Astrocyte (in vitro differentiated cells and primary cell): ENCODE results near the gene ZNRF2. TPM values are rescaled to one million over a fixed set of nuclear protein-coding genes. Genes with fewer than 3 reads are reported as not detected.

ENCODE experiments used
- DNase-seq: peaks from one replicate; pipeline ENCODE4 v3.0.0-alpha.2; 2010; ENCODE audit warnings: low read depth
- FAIRE-seq: peaks from 2 replicates; lab custom pipeline; 2011; peaks lifted over from hg19 to GRCh38; lab: Jason Lieb, UNC
- H2AFZ ChIP-seq: 2 replicates; pipeline ENCODE4 v1.6.0; 2012; ENCODE audit warnings: low read depth, low read length, inconsistent platforms
- H3K27ac ChIP-seq: 2 replicates; pipeline ENCODE4 v1.5.1; 2011; ENCODE audit warnings: low read depth, low read length, inconsistent platforms
- H3K27me3 ChIP-seq: 2 replicates; pipeline ENCODE4 v1.6.0; 2011; ENCODE audit warnings: low read length, inconsistent platforms; ENCODE audit not compliant: insufficient read depth
- H3K36me3 ChIP-seq: 2 replicates; pipeline ENCODE4 v1.5.1; 2011; ENCODE audit warnings: low read length, inconsistent platforms; ENCODE audit not compliant: insufficient read depth
- H3K4me1 ChIP-seq: 2 replicates; pipeline ENCODE4 v1.5.1; 2011; ENCODE audit warnings: low read length, inconsistent platforms; ENCODE audit not compliant: insufficient read depth
- H3K4me2 ChIP-seq: 2 replicates; pipeline ENCODE4 v1.6.0; 2012; ENCODE audit warnings: low read length, inconsistent platforms
- H3K4me3 ChIP-seq: 2 replicates; pipeline ENCODE4 v1.5.1; 2011; ENCODE audit warnings: low read depth, mild to moderate bottlenecking, low read length, inconsistent platforms; ENCODE audit not compliant: insufficient read depth
- H3K79me2 ChIP-seq: 2 replicates; pipeline ENCODE4 v1.6.0; 2012; ENCODE audit warnings: mild to moderate bottlenecking, low read length, inconsistent platforms; ENCODE audit not compliant: insufficient read depth
- H3K9ac ChIP-seq: 2 replicates; pipeline ENCODE4 v1.6.0; 2012; ENCODE audit warnings: mild to moderate bottlenecking, low read length, inconsistent platforms
- H3K9me3 ChIP-seq: 2 replicates; pipeline ENCODE4 v1.5.1; 2012; ENCODE audit warnings: low read depth, mild to moderate bottlenecking, low read length, inconsistent platforms; ENCODE audit not compliant: insufficient read depth
- H4K20me1 ChIP-seq: 2 replicates; pipeline ENCODE4 v1.6.0; 2012; ENCODE audit warnings: low read length, inconsistent platforms; ENCODE audit not compliant: insufficient read depth
- H3K27ac Mint-ChIP-seq: one replicate; pipeline ENCODE4 v1.8.0; 2021; ENCODE audit warnings: mild to moderate bottlenecking, mixed read lengths; ENCODE audit not compliant: unreplicated experiment
- H3K27me3 Mint-ChIP-seq: one replicate; pipeline ENCODE4 v1.8.0; 2021; ENCODE audit warnings: low read depth, mixed read lengths; ENCODE audit not compliant: unreplicated experiment
- H3K36me3 Mint-ChIP-seq: one replicate; pipeline ENCODE4 v1.8.0; 2021; ENCODE audit warnings: low read depth, mixed read lengths; ENCODE audit not compliant: unreplicated experiment
- H3K4me1 Mint-ChIP-seq: one replicate; pipeline ENCODE4 v1.8.0; 2021; ENCODE audit warnings: low read depth, mixed read lengths; ENCODE audit not compliant: unreplicated experiment
- H3K4me3 Mint-ChIP-seq: one replicate; pipeline ENCODE4 v1.8.0; 2021; ENCODE audit warnings: mild to moderate bottlenecking, moderate library complexity, mixed read lengths; ENCODE audit not compliant: unreplicated experiment
- H3K9me3 Mint-ChIP-seq: one replicate; pipeline ENCODE4 v1.8.0; 2021; ENCODE audit warnings: mild to moderate bottlenecking, mixed read lengths; ENCODE audit not compliant: unreplicated experiment
- EZH2 ChIP-seq: IDR thresholded peaks from 2 replicates; pipeline ENCODE4 v1.6.1; 2012; ENCODE audit warnings: mild to moderate bottlenecking, low read length, inconsistent platforms; ENCODE audit not compliant: insufficient read depth
- total RNA-seq: library from RNA; stranded (reverse); gene quantifications from 2 replicates; pipeline ENCODE4 v1.2.1, GENCODE V29; 2021
- TF ChIP-seq, protein P1 (sequence below): IDR thresholded peaks from 2 replicates; pipeline ENCODE4 v1.5.1; 2011; ENCODE audit warnings: low read depth, mild to moderate bottlenecking, inconsistent platforms, low read length, moderate library complexity; ENCODE audit not compliant: insufficient read depth

The ZNRF2 gene
- total RNA-seq, 1 donor from 2014 or later = 9.9 TPM

- H3K9me3 Mint-ChIP-seq = no peaks in the 10 kb centered on the region
- FAIRE-seq = no peak
These were observed 65.4 kb downstream of the ZNRF2 start for GRCh38 chr7:30349816-30350215.

GRCh38 chr7:30351286-30351685 lies 66.9 kb downstream of the ZNRF2 start:
- peaks cover 28% of the 10 kb centered on the region for H3K4me1 Mint-ChIP-seq

More at GRCh38 chr7:30349816-30350215, 65.4 kb downstream of the ZNRF2 start:
- no peaks in the 10 kb centered on the region for H3K27me3 Mint-ChIP-seq
- Histone ChIP-seq H2AFZ (no peak overlapping the region), H3K27me3 (no peaks in the 10 kb centered on the region), H3K27ac (no peak overlapping the region), H3K4me3 (no peak overlapping the region), H3K4me2 (no peak overlapping the region), H3K79me2 (no peaks in the 10 kb centered on the region), H4K20me1 (no peaks in the 10 kb centered on the region), H3K36me3 (no peaks in the 10 kb centered on the region), H3K4me1 (peaks cover 15% of the 10 kb centered on the region), H3K9ac (no peak overlapping the region), H3K9me3 (no peaks in the 10 kb centered on the region)
- no peak for DNase-seq
- no peak overlapping the region for H3K4me3 Mint-ChIP-seq
- no peak for TF ChIP-seq EZH2
- TF ChIP-seq, protein P1, sequence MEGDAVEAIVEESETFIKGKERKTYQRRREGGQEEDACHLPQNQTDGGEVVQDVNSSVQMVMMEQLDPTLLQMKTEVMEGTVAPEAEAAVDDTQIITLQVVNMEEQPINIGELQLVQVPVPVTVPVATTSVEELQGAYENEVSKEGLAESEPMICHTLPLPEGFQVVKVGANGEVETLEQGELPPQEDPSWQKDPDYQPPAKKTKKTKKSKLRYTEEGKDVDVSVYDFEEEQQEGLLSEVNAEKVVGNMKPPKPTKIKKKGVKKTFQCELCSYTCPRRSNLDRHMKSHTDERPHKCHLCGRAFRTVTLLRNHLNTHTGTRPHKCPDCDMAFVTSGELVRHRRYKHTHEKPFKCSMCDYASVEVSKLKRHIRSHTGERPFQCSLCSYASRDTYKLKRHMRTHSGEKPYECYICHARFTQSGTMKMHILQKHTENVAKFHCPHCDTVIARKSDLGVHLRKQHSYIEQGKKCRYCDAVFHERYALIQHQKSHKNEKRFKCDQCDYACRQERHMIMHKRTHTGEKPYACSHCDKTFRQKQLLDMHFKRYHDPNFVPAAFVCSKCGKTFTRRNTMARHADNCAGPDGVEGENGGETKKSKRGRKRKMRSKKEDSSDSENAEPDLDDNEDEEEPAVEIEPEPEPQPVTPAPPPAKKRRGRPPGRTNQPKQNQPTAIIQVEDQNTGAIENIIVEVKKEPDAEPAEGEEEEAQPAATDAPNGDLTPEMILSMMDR = no peak
- no peak overlapping the region for H3K27ac Mint-ChIP-seq
- no peaks in the 10 kb centered on the region for H3K36me3 Mint-ChIP-seq
- peaks cover 31% of the 10 kb centered on the region for H3K4me1 Mint-ChIP-seq

GRCh38 chr7:30351724-30352123 lies 67.3 kb downstream of the ZNRF2 start:
- Mint-ChIP-seq H3K4me3 (no peak overlapping the region), H3K9me3 (no peaks in the 10 kb centered on the region), H3K27ac (no peak overlapping the region), H3K27me3 (no peaks in the 10 kb centered on the region), H3K4me1 (peaks cover 28% of the 10 kb centered on the region), H3K36me3 (no peaks in the 10 kb centered on the region)
- H3K4me2 ChIP-seq = no peak overlapping the region
- H3K27ac ChIP-seq = no peak overlapping the region
- no peak overlapping the region for H2AFZ ChIP-seq
- no peak for FAIRE-seq
- H3K4me3 ChIP-seq = no peak overlapping the region
- no peak overlapping the region for H3K9ac ChIP-seq
- peaks cover 15% of the 10 kb centered on the region for H3K4me1 ChIP-seq
- no peaks in the 10 kb centered on the region for H3K27me3 ChIP-seq
- H3K36me3 ChIP-seq = no peaks in the 10 kb centered on the region
- H3K9me3 ChIP-seq = no peaks in the 10 kb centered on the region
- no peak for DNase-seq
- H4K20me1 ChIP-seq = no peaks in the 10 kb centered on the region
- TF ChIP-seq, protein P1 = no peak
- TF ChIP-seq EZH2 = no peak
- no peaks in the 10 kb centered on the region for H3K79me2 ChIP-seq

More at GRCh38 chr7:30351286-30351685, 66.9 kb downstream of the ZNRF2 start:
- no peak overlapping the region for H3K4me3 ChIP-seq
- H3K4me1 ChIP-seq = peaks cover 15% of the 10 kb centered on the region
- H3K36me3 ChIP-seq = no peaks in the 10 kb centered on the region
- TF ChIP-seq, protein P1 = no peak
- TF ChIP-seq EZH2 = no peak
- no peaks in the 10 kb centered on the region for H4K20me1 ChIP-seq
- H3K27ac ChIP-seq = no peak overlapping the region
- no peaks in the 10 kb centered on the region for H3K36me3 Mint-ChIP-seq
- H3K4me3 Mint-ChIP-seq = no peak overlapping the region
- H3K9me3 ChIP-seq = no peaks in the 10 kb centered on the region
- no peaks in the 10 kb centered on the region for H3K27me3 Mint-ChIP-seq
- H3K27ac Mint-ChIP-seq = no peak overlapping the region
- H3K9me3 Mint-ChIP-seq = no peaks in the 10 kb centered on the region
- DNase-seq (no peak), FAIRE-seq (no peak)
- no peak overlapping the region for H3K4me2 ChIP-seq
- H2AFZ ChIP-seq = no peak overlapping the region
- no peak overlapping the region for H3K9ac ChIP-seq
- H3K79me2 ChIP-seq = no peaks in the 10 kb centered on the region
- H3K27me3 ChIP-seq = no peaks in the 10 kb centered on the region
